ENCODE results near the gene MS4A18.

GRCh38 chr11:60761436-60762190 lies 37.1 kb downstream of the MS4A18 start:
- TF ChIP-seq, protein P1, sequence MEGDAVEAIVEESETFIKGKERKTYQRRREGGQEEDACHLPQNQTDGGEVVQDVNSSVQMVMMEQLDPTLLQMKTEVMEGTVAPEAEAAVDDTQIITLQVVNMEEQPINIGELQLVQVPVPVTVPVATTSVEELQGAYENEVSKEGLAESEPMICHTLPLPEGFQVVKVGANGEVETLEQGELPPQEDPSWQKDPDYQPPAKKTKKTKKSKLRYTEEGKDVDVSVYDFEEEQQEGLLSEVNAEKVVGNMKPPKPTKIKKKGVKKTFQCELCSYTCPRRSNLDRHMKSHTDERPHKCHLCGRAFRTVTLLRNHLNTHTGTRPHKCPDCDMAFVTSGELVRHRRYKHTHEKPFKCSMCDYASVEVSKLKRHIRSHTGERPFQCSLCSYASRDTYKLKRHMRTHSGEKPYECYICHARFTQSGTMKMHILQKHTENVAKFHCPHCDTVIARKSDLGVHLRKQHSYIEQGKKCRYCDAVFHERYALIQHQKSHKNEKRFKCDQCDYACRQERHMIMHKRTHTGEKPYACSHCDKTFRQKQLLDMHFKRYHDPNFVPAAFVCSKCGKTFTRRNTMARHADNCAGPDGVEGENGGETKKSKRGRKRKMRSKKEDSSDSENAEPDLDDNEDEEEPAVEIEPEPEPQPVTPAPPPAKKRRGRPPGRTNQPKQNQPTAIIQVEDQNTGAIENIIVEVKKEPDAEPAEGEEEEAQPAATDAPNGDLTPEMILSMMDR (IDR thresholded peaks at IDR 0.05) = no peak
- no peak for TF ChIP-seq POLR2AphosphoS5 (IDR thresholded peaks at IDR 0.05)
- no peak for TF ChIP-seq POLR2A (IDR thresholded peaks at IDR 0.05)
